Liver (tissue), 3 donors: Measurements from ENCODE around the gene SCN8A.

Experiments
- CTCF ChIP-seq: fragments of 150-350 bp; IDR thresholded peaks from 2 replicates; pipeline ENCODE4 v1.5.1; 2017; ENCODE audit warnings: improper control_type of control experiment, low read depth, low read length; ENCODE audit not compliant: missing input control
- TAF1 ChIP-seq: conservative IDR thresholded peaks from 2 replicates; pipeline ENCODE4 v1.6.1; 2016; ENCODE audit warnings: antibody characterized with exemption, mild to moderate bottlenecking
- donor health status: healthy.
- donor health status: healthy.

DNA sequence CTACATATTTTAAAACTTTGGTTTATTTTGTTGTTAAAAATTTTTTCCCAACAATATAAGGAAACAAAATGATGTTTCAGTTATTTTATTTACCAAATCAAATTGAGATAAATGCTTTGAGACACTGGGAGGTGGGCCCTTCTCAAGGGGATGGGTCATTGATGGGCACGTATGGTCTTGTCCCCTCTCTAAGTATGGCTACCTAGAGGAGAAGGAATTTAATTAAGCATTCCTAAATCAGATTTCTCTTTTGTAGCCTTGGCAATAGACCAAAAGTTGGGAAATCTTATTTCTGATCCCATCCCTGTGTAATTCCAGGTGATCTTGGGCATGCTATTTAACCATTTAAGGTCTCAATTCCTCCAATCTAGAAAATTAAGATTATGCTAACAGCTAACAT lies 79.0 kb downstream of the SCN8A start:
- TF ChIP-seq TAF1: no peak
- no peak for TF ChIP-seq CTCF
